DOHH2 (cell line): Measurements from ENCODE around the gene E2F3.

Experiments
- H3F3A ChIP-seq: fragments of 200-600 bp; sonication (generic), shearing (Covaris generic); 2 replicates; pipeline ENCODE4 v1.6.0; 2016; ENCODE audit warnings: antibody characterized with exemption, mild to moderate bottlenecking; ENCODE audit not compliant: control insufficient read depth, insufficient read depth
- H3K27ac ChIP-seq: fragments of 200-600 bp; sonication (generic); 2 replicates; pipeline ENCODE4 v1.5.1; 2014; ENCODE audit warnings: low read depth, mild to moderate bottlenecking, low read length, moderate library complexity
- H3K27me3 ChIP-seq: fragments of 200-600 bp; sonication (generic); 2 replicates; pipeline ENCODE4 v1.6.1; 2014; ENCODE audit warnings: mild to moderate bottlenecking, low read length, mixed read lengths; ENCODE audit not compliant: control insufficient read depth
- H3K36me3 ChIP-seq: fragments of 200-600 bp; sonication (generic); 2 replicates; pipeline ENCODE4 v1.6.1; 2014; ENCODE audit warnings: mild to moderate bottlenecking, low read length, moderate library complexity, mixed read lengths; ENCODE audit not compliant: control insufficient read depth
- H3K4me1 ChIP-seq: fragments of 200-600 bp; sonication (generic); 2 replicates; pipeline ENCODE4 v1.6.1; 2014; ENCODE audit warnings: mild to moderate bottlenecking, low read length, mixed read lengths; ENCODE audit not compliant: control insufficient read depth
- H3K4me2 ChIP-seq: fragments of 200-600 bp; sonication (generic); 2 replicates; pipeline ENCODE4 v1.6.0; 2014; ENCODE audit warnings: mild to moderate bottlenecking, low read length, moderate library complexity
- H3K4me3 ChIP-seq: fragments of 200-600 bp; sonication (generic); 2 replicates; pipeline ENCODE4 v1.5.1; 2014; ENCODE audit warnings: mild to moderate bottlenecking, low read length, mixed read lengths
- H3K79me2 ChIP-seq: fragments of 200-600 bp; sonication (generic); 2 replicates; pipeline ENCODE4 v1.6.1; 2014; ENCODE audit warnings: mild to moderate bottlenecking, low read length, mixed read lengths; ENCODE audit not compliant: control insufficient read depth
- H3K9me2 ChIP-seq: fragments of 200-600 bp; sonication (generic); replicated peaks from 2 replicates; pipeline ENCODE4 v1.6.1; 2014; ENCODE audit warnings: mild to moderate bottlenecking, low read length, mixed read lengths; ENCODE audit not compliant: control insufficient read depth
- H3K9me3 ChIP-seq: fragments of 200-600 bp; sonication (generic); 2 replicates; pipeline ENCODE4 v1.6.1; 2014; ENCODE audit warnings: antibody characterized with exemption, low read length, mixed read lengths; ENCODE audit not compliant: control insufficient read depth, insufficient read depth
- H4K20me1 ChIP-seq: fragments of 200-600 bp; sonication (generic); 2 replicates; pipeline ENCODE4 v1.6.0; 2014; ENCODE audit warnings: low read depth, mild to moderate bottlenecking, antibody characterized with exemption, low read length, moderate library complexity; ENCODE audit not compliant: control insufficient read depth, insufficient read depth
- EZH2phosphoT487 ChIP-seq: fragments of 200-600 bp; sonication (generic); IDR thresholded peaks from 2 replicates; pipeline ENCODE4 v1.6.1; 2017; ENCODE audit warnings: borderline replicate concordance, mild to moderate bottlenecking, antibody characterized with exemption, low read length, moderate library complexity, mixed read lengths
- TF ChIP-seq, protein P1 (sequence below): fragments of 200-600 bp; sonication (generic); IDR thresholded peaks from one replicate; pipeline ENCODE4 v1.5.1; 2014; ENCODE audit warnings: antibody characterized with exemption, mild to moderate bottlenecking, low read depth, low read length; ENCODE audit not compliant: poor library complexity, severe bottlenecking

E2F3 gene

DNA sequence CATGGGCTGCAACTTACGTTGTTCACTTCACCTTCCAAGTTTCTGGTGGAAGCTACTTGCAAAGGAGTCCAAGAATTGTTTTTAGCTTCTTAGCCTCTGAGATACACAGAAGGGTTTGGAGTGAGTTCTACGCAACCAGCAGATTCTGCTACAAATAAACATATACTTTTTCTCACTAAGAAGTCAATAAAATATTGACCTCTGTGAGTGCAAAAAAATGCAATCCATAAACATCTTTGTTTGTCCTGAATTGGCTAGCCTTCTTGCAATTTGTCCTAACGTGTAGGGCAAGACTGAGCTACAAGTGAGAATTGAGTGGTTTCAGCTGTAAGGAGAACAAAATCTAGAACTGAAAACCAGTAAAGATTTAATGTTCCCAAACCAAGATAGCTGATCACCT lies 26.2 kb upstream of the E2F3 start:
- Histone ChIP-seq H3K9me2 (no peaks in the 10 kb centered on the region), H3K9me3 (no peaks in the 10 kb centered on the region), H3K27me3 (peaks cover 3% of the 10 kb centered on the region; the same call in 1 of the 2 replicates), H3K36me3 (no peaks in the 10 kb centered on the region), H3F3A (no peaks in the 10 kb centered on the region), H4K20me1 (no peaks in the 10 kb centered on the region), H3K4me2 (no peak overlapping the region), H3K4me3 (no peak overlapping the region), H3K27ac (no peak overlapping the region), H3K4me1 (no peaks in the 10 kb centered on the region), H3K79me2 (no peaks in the 10 kb centered on the region)
- TF ChIP-seq, protein P1, sequence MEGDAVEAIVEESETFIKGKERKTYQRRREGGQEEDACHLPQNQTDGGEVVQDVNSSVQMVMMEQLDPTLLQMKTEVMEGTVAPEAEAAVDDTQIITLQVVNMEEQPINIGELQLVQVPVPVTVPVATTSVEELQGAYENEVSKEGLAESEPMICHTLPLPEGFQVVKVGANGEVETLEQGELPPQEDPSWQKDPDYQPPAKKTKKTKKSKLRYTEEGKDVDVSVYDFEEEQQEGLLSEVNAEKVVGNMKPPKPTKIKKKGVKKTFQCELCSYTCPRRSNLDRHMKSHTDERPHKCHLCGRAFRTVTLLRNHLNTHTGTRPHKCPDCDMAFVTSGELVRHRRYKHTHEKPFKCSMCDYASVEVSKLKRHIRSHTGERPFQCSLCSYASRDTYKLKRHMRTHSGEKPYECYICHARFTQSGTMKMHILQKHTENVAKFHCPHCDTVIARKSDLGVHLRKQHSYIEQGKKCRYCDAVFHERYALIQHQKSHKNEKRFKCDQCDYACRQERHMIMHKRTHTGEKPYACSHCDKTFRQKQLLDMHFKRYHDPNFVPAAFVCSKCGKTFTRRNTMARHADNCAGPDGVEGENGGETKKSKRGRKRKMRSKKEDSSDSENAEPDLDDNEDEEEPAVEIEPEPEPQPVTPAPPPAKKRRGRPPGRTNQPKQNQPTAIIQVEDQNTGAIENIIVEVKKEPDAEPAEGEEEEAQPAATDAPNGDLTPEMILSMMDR = no peak
- no peak for TF ChIP-seq EZH2phosphoT487

DNA sequence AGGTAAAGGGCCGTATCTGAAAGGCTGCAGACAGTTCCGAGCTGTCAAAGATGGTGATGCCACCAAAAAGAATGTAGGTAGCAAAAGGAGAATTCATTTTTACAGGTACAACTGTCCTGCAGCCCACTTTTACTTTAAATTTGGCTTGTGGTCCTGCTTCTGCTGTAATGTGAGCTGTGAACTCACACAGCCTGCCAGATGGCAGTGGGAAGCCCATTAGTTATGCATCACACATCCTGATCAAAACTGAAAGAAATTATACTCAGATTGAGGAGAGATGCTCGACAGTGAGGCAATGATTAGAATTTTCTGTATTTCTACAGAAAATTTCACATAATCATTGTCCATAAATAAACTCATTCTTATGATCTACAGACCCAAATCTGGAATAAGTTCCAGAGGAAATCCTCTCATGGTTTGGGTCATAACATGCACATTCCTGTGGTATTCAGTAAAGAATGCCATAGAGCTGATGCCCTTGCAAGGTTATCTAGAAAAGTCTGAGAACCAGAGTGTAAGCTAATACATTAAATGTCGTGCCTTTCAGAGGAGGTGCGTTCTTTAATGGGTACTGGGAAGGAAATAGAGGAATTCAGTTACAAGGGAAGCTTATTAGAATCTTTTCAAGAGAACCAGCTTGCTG lies 23.9 kb upstream of the E2F3 start:
- H3K9me3 ChIP-seq = no peaks in the 10 kb centered on the region
- H3K4me3 ChIP-seq = no peak overlapping the region
- no peak overlapping the region for H3K4me2 ChIP-seq
- H3K79me2 ChIP-seq = no peaks in the 10 kb centered on the region
- H3K27ac ChIP-seq = no peak overlapping the region
- TF ChIP-seq, protein P1 = no peak
- no peak for TF ChIP-seq EZH2phosphoT487
- no peaks in the 10 kb centered on the region for H3F3A ChIP-seq
- no peaks in the 10 kb centered on the region for H3K36me3 ChIP-seq
- H3K27me3 ChIP-seq = peaks cover 3% of the 10 kb centered on the region; the same call in 1 of the 2 replicates
- no peaks in the 10 kb centered on the region for H3K4me1 ChIP-seq
- H4K20me1 ChIP-seq = no peaks in the 10 kb centered on the region
- H3K9me2 ChIP-seq = no peaks in the 10 kb centered on the region

DNA sequence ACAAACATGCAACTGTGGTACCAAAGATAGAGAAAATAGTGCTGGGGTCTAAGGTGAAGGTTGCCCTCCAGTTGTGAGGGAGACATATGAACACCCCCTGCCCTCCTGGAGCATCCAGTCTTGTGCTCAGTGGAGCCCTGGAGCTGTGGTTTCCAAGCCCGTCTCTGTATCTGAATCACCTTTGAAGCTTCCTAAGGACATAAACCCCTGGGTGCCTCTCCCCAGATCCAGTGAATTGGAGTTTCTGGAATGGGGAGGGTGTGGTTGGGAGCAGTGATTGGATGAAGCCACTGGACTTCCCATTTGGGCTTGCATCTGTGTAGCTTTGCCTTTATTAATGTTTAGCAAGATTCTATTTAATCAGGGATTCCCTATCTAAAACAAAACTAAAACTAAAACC lies 22.4 kb upstream of the E2F3 start:
- H3K36me3 ChIP-seq = no peaks in the 10 kb centered on the region
- H3K27ac ChIP-seq = no peak overlapping the region
- H3K9me2 ChIP-seq = no peaks in the 10 kb centered on the region
- no peak overlapping the region for H3K4me2 ChIP-seq
- H4K20me1 ChIP-seq = no peaks in the 10 kb centered on the region
- H3K4me1 ChIP-seq = no peaks in the 10 kb centered on the region
- H3K79me2 ChIP-seq = no peaks in the 10 kb centered on the region
- H3K27me3 ChIP-seq = peaks cover 3% of the 10 kb centered on the region
- H3K9me3 ChIP-seq = no peaks in the 10 kb centered on the region
- no peak overlapping the region for H3K4me3 ChIP-seq
- TF ChIP-seq, protein P1 = no peak
- no peak for TF ChIP-seq EZH2phosphoT487
- no peaks in the 10 kb centered on the region for H3F3A ChIP-seq
